Gastroesophageal sphincter (tissue), 4 donors: ENCODE measurements around the gene ACSS1. TPM values are rescaled to one million over a fixed set of nuclear protein-coding genes. Genes with fewer than 3 reads are reported as not detected.

Source experiments
- ATAC-seq: fragments of 150-250 bp; one replicate; pipeline ENCODE4 v1.9.1; 2016; ENCODE audit warnings: mild to moderate bottlenecking, moderate library complexity
- H3K27ac ChIP-seq, 4 donors: fragments of 200-600 bp; sonication (generic) in 3 of 4; 1 replicate in 3 of 4; 2 replicates in 1 of 4; pipeline ENCODE4 v1.5.1; 2016 to 2019
- H3K27me3 ChIP-seq: fragments of 200-600 bp; sonication (generic); one replicate; pipeline ENCODE4 v1.5.1; 2019
- H3K36me3 ChIP-seq, 2 donors: fragments of 200-600 bp; sonication (generic); one replicate each; pipeline ENCODE4 v1.5.1; 2019; ENCODE audit warnings: control low read depth in 1 of 2
- H3K4me1 ChIP-seq, 3 donors: fragments of 200-600 bp; sonication (generic); 1 replicate in 2 of 3; 2 replicates in 1 of 3; pipeline ENCODE4 v1.5.1; 2016 to 2019; ENCODE audit warnings: control low read depth in 2 of 3
- H3K4me3 ChIP-seq, 2 donors: fragments of 200-600 bp; sonication (generic); one replicate each; pipeline ENCODE4 v1.5.1; 2019; ENCODE audit warnings: mild to moderate bottlenecking in 1 of 2, moderate library complexity in 1 of 2
- H3K9me3 ChIP-seq, 3 donors: fragments of 200-600 bp; sonication (generic); one replicate each; pipeline ENCODE4 v1.5.1; 2017 to 2019; ENCODE audit warnings: control low read depth in 2 of 3
- CTCF ChIP-seq, 4 experiments: fragments of 200-600 bp in 2 of 4; fragments of 450-650 bp in 2 of 4; sonication (generic) in 1 of 4; IDR thresholded peaks; one replicate each; pipeline ENCODE4 v1.5.1; 2017 to 2019; ENCODE audit warnings: antibody characterized with exemption in 4 of 4, mild to moderate bottlenecking in 2 of 4, moderate library complexity in 2 of 4
- EP300 ChIP-seq: sonication (generic); formaldehyde crosslinking; IDR thresholded peaks from one replicate; pipeline ENCODE4 v1.6.1; 2017; ENCODE audit warnings: antibody characterized with exemption, mild to moderate bottlenecking
- POLR2A ChIP-seq, 2 donors: fragments of 450-650 bp; IDR thresholded peaks; one replicate each; pipeline ENCODE4 v1.6.1; 2017; ENCODE audit warnings: antibody characterized with exemption in 2 of 2, mild to moderate bottlenecking in 2 of 2, moderate library complexity in 1 of 2
- POLR2AphosphoS5 ChIP-seq: sonication (generic); formaldehyde crosslinking; IDR thresholded peaks from one replicate; pipeline ENCODE4 v1.6.1; 2017; ENCODE audit warnings: antibody characterized with exemption
- WGBS, 2 donors: methylation state at CpG; one replicate each; pipeline ENCODE4 v1.1.5; 2018; ENCODE audit warnings: low coverage in 1 of 2; 5-methylcytosine and 5-hydroxymethylcytosine counted together
- total RNA-seq, 4 donors: library from RNA; depleted of rRNA; stranded (reverse); fragments of >200 nt; gene quantifications; one replicate each; pipeline ENCODE4 v1.1.0, GENCODE V29; 2016

The ACSS1 gene
- total RNA-seq, 4 donors from 2014 or later, result 44.7 to 105 (median 61.6) TPM

GRCh38 chr20:25011261-25011660 lies 46.7 kb downstream of the ACSS1 start:
- H3K27ac ChIP-seq, result no peak overlapping the region

GRCh38 chr20:25009218-25010145 lies 48.5 kb downstream of the ACSS1 start:
- ATAC-seq, result no peak
- TF ChIP-seq POLR2A (IDR thresholded peaks at IDR 0.05) (no peak), EP300 (no peak), CTCF (IDR thresholded peaks at IDR 0.05) (no peak), POLR2AphosphoS5 (no peak)
- Histone ChIP-seq H3K27ac (peak overlapping the region in 3 of 4 donors; percentile 22 to 75 (median 55)), H3K4me3 (no peak overlapping the region), H3K36me3 (peaks cover 0 to 93% of the 10 kb centered on the region in 2 donors), H3K27me3 (no peaks in the 10 kb centered on the region), H3K4me1 (peaks cover 0 to 45% (median 11%) of the 10 kb centered on the region in 3 donors), H3K9me3 (no peaks in the 10 kb centered on the region)
- WGBS, 2 donors, result 29 to 62% methylated on average over 5 to 7 of the region's 10 CpGs

More at GRCh38 chr20:25011261-25011660, 46.7 kb downstream of the ACSS1 start:
- WGBS, 2 donors, result 88 to 100% methylated on average over 2 to 4 of the region's 6 CpGs
- peaks cover 0 to 97% of the 10 kb centered on the region in 2 donors for H3K36me3 ChIP-seq
- no peak for ATAC-seq
- H3K4me1 ChIP-seq, result peaks cover 0 to 27% (median 0%) of the 10 kb centered on the region in 3 donors
- TF ChIP-seq EP300, result no peak
- TF ChIP-seq POLR2A (IDR thresholded peaks at IDR 0.05), result no peak
- TF ChIP-seq CTCF (IDR thresholded peaks at IDR 0.05), result no peak
- no peak for TF ChIP-seq POLR2AphosphoS5
- no peaks in the 10 kb centered on the region for H3K27me3 ChIP-seq
- H3K4me3 ChIP-seq, result no peak overlapping the region
- H3K9me3 ChIP-seq, result no peaks in the 10 kb centered on the region

- no peak for TF ChIP-seq POLR2A (IDR thresholded peaks at IDR 0.05)
- TF ChIP-seq CTCF (IDR thresholded peaks at IDR 0.05), result no peak
- TF ChIP-seq POLR2AphosphoS5, result no peak
- no peak for TF ChIP-seq EP300
- Histone ChIP-seq H3K27ac (peak overlapping the region in 3 of 4 donors; percentile 22 to 72 (median 55)), H3K4me1 (peaks cover 0 to 46% (median 11%) of the 10 kb centered on the region in 3 donors)
Observed at GRCh38 chr20:25008388-25009217, 49.3 kb downstream of the ACSS1 start.

GRCh38 chr20:25007491-25008305 lies 50.2 kb downstream of the ACSS1 start:
- Histone ChIP-seq H3K27me3 (no peaks in the 10 kb centered on the region), H3K36me3 (peaks cover 0 to 76% of the 10 kb centered on the region in 2 donors), H3K4me1 (peaks cover 0 to 46% (median 11%) of the 10 kb centered on the region in 3 donors), H3K9me3 (no peaks in the 10 kb centered on the region), H3K27ac (peak overlapping the region in 2 of 4 donors; percentile 13 to 72), H3K4me3 (no peak overlapping the region)
- no peak for ATAC-seq
- no peak for TF ChIP-seq POLR2AphosphoS5
- TF ChIP-seq EP300, result no peak
- no peak for TF ChIP-seq POLR2A (IDR thresholded peaks at IDR 0.05)
- TF ChIP-seq CTCF (IDR thresholded peaks at IDR 0.05), result no peak
- WGBS, 2 donors, result 92 to 100% methylated on average over 1 to 2 of the region's 22 CpGs

More at GRCh38 chr20:25008388-25009217, 49.3 kb downstream of the ACSS1 start:
- Histone ChIP-seq H3K4me3 (no peak overlapping the region), H3K27me3 (no peaks in the 10 kb centered on the region), H3K36me3 (peaks cover 0 to 85% of the 10 kb centered on the region in 2 donors), H3K9me3 (no peaks in the 10 kb centered on the region)
- ATAC-seq, result no peak
- WGBS, 2 donors, result 95 to 97% methylated on average over 4 of the region's 11 CpGs
